ENCODE results near the gene TIMD4. TPM values are rescaled to one million over a fixed set of nuclear protein-coding genes. Genes with fewer than 3 reads are reported as not detected.

TIMD4 gene
- total and polyA plus RNA-seq, 2 of the 4 experiments (the other 2 are of a cell fraction): not detected

DNA sequence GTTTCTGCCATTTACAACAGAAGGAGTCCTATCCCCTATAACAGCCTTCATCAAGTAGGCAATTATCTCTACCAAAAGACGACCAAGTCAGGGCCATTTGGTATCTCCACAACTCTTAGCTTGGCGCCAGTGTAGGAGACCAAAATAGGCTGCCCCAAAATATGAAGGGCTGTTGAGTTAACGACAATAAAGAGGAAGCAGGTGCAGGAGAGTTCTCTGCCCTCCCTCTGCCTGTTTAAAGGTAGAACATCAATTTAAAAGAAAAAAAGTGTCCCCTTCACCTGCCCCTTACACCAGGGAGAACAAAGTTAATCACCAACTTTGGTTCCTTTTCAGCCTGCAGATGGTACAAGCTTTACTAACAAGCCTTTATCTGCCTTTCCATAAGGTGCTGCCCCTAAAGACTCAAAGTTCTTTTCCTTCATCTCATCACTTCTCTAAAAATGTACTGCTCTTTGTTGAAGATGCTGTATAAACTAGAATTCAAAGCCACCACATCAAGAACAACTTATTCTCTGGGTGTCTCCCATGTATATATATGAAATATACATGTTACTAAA is 79.6 kb downstream of the TIMD4 start:
- in situ Hi-C loops (cut with MboI; ENCODE audit: low sequenced_read_pairs): no loop called here
- no peaks in the 10 kb centered on the region for H4K20me1 ChIP-seq (ENCODE audit: insufficient read depth, low read length)
- H3K36me3 ChIP-seq (ENCODE audit: control insufficient read depth, insufficient read depth, low read length): no peaks in the 10 kb centered on the region
- no peaks in the 10 kb centered on the region for H3K79me1 ChIP-seq (ENCODE audit: low read depth in 1 of 2, low read length in 2 of 2)
- H3K4me3 ChIP-seq (ENCODE audit: insufficient read depth, low read depth, low read length): no peak overlapping the region
- DNase-seq (no peak), ATAC-seq (ENCODE audit: low read depth) (no peak)
- H3K27ac ChIP-seq (ENCODE audit: insufficient read depth, low read length): no peak overlapping the region
- intact Hi-C loops (cut with micrococcal nuclease): no loop called here
- no CpG with 5 or more reads among the region's 3 CpGs for WGBS, 2 experiments (ENCODE audit: extremely low coverage in 2 of 2, insufficient read length in 1 of 2)
- H2AK5ac ChIP-seq (ENCODE audit: low read depth, low read length): no peak overlapping the region
- ChIA-PET CTCF (no interaction called here), POLR2A (ENCODE audit: unreplicated experiment) (no interaction called here)
- no peak overlapping the region for H4K8ac ChIP-seq (ENCODE audit: low read depth in 2 of 2, low read length in 2 of 2)
- dilution Hi-C loops (cut with HindIII; ENCODE audit: low sequenced_read_pairs, unreplicated experiment): no loop called here
- H2BK20ac ChIP-seq (ENCODE audit: low read depth, low read length): no peak overlapping the region
- H3K9ac ChIP-seq (ENCODE audit: low read depth, low read length): no peak overlapping the region
- no peak overlapping the region for H2BK15ac ChIP-seq (ENCODE audit: low read depth, low read length)
- H3K27me3 ChIP-seq (ENCODE audit: control insufficient read depth, insufficient read depth, low read length): no peaks in the 10 kb centered on the region
- H3K23ac ChIP-seq (ENCODE audit: low read depth, low read length): no peak overlapping the region
- no peak overlapping the region for H3K56ac ChIP-seq (ENCODE audit: extremely low read depth, insufficient read depth, low read length)
- H3K14ac ChIP-seq (replicated peaks; ENCODE audit: low read depth, low read length): no peak overlapping the region
- H3K9me1 ChIP-seq (ENCODE audit: insufficient read depth, low read length): no peaks in the 10 kb centered on the region
- H4K5ac ChIP-seq (ENCODE audit: low read depth, low read length): no peak overlapping the region
- TF ChIP-seq, protein P1, sequence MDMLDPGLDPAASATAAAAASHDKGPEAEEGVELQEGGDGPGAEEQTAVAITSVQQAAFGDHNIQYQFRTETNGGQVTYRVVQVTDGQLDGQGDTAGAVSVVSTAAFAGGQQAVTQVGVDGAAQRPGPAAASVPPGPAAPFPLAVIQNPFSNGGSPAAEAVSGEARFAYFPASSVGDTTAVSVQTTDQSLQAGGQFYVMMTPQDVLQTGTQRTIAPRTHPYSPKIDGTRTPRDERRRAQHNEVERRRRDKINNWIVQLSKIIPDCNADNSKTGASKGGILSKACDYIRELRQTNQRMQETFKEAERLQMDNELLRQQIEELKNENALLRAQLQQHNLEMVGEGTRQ (IDR thresholded peaks at IDR 0.05; ENCODE audit: low read depth, low read length): no peak
- TF ChIP-seq MAFK (IDR thresholded peaks at IDR 0.05; ENCODE audit: low read depth, low read length) (no peak), NFE2L2 (IDR thresholded peaks at IDR 0.05; ENCODE audit: low read depth, low read length) (no peak), BHLHE40 (IDR thresholded peaks at IDR 0.05; ENCODE audit: low read depth, low read length) (no peak), RFX5 (IDR thresholded peaks at IDR 0.05; ENCODE audit: low read depth, low read length) (no peak), RCOR1 (IDR thresholded peaks at IDR 0.05; ENCODE audit: insufficient replicate concordance, low read length) (no peak), POLR2A (IDR thresholded peaks at IDR 0.05; ENCODE audit: low read depth, low read length) (no peak), MAZ (IDR thresholded peaks at IDR 0.05; ENCODE audit: borderline replicate concordance, low read depth, low read length) (no peak), CEBPB (IDR thresholded peaks at IDR 0.05; ENCODE audit: low read depth, low read length) (no peak)
- TF ChIP-seq, protein P2, sequence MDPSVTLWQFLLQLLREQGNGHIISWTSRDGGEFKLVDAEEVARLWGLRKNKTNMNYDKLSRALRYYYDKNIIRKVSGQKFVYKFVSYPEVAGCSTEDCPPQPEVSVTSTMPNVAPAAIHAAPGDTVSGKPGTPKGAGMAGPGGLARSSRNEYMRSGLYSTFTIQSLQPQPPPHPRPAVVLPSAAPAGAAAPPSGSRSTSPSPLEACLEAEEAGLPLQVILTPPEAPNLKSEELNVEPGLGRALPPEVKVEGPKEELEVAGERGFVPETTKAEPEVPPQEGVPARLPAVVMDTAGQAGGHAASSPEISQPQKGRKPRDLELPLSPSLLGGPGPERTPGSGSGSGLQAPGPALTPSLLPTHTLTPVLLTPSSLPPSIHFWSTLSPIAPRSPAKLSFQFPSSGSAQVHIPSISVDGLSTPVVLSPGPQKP (IDR thresholded peaks at IDR 0.05; ENCODE audit: borderline replicate concordance, low read depth, low read length): no peak
- TF ChIP-seq, protein P3, sequence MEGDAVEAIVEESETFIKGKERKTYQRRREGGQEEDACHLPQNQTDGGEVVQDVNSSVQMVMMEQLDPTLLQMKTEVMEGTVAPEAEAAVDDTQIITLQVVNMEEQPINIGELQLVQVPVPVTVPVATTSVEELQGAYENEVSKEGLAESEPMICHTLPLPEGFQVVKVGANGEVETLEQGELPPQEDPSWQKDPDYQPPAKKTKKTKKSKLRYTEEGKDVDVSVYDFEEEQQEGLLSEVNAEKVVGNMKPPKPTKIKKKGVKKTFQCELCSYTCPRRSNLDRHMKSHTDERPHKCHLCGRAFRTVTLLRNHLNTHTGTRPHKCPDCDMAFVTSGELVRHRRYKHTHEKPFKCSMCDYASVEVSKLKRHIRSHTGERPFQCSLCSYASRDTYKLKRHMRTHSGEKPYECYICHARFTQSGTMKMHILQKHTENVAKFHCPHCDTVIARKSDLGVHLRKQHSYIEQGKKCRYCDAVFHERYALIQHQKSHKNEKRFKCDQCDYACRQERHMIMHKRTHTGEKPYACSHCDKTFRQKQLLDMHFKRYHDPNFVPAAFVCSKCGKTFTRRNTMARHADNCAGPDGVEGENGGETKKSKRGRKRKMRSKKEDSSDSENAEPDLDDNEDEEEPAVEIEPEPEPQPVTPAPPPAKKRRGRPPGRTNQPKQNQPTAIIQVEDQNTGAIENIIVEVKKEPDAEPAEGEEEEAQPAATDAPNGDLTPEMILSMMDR (conservative IDR thresholded peaks at IDR 0.05; ENCODE audit: low read depth, low read length): no peak
- H2AK9ac ChIP-seq (replicated peaks; ENCODE audit: low read depth, low read length, poor library complexity): no peak overlapping the region
- no peak overlapping the region for H4K91ac ChIP-seq (ENCODE audit: insufficient read depth, low read depth, low read length)
- no peak overlapping the region for H2BK5ac ChIP-seq (ENCODE audit: low read depth, low read length, poor library complexity, severe bottlenecking)
- 0 out of 2 replicates have a peak, but pooled peaks cover 2% of the 10 kb centered on the region for H3K9me3 ChIP-seq (ENCODE audit: control insufficient read depth, insufficient read depth, low read length)
- no peaks in the 10 kb centered on the region for H3K4me1 ChIP-seq (ENCODE audit: control insufficient read depth, insufficient read depth, low read length)
- no peak overlapping the region for H3K4ac ChIP-seq (ENCODE audit: low read depth, low read length)
- H3K4me2 ChIP-seq (ENCODE audit: low read depth, low read length): no peak overlapping the region
- H3K18ac ChIP-seq (ENCODE audit: low read depth, low read length): no peak overlapping the region
- H2AFZ ChIP-seq (replicated peaks; ENCODE audit: low read length, poor library complexity): no peak overlapping the region
- BruUV-seq (replicated peaks): no TSS peak
- H2BK120ac ChIP-seq (ENCODE audit: low read depth, low read length): no peak overlapping the region
